Epithelial cell of umbilical artery (primary cell): ENCODE measurements around the gene LYZL6. TPM values are rescaled to one million over a fixed set of nuclear protein-coding genes. Genes with fewer than 3 reads are reported as not detected.

ENCODE experiments used
- total RNA-seq: library from RNA; depleted of rRNA; stranded (reverse); fragments of >200 nt; gene quantifications from 2 replicates; pipeline ENCODE4 v1.2.3, GENCODE V29; 2014

The LYZL6 gene, protein sequence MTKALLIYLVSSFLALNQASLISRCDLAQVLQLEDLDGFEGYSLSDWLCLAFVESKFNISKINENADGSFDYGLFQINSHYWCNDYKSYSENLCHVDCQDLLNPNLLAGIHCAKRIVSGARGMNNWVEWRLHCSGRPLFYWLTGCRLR
- total RNA-seq = not detected in 2 replicates

DNA sequence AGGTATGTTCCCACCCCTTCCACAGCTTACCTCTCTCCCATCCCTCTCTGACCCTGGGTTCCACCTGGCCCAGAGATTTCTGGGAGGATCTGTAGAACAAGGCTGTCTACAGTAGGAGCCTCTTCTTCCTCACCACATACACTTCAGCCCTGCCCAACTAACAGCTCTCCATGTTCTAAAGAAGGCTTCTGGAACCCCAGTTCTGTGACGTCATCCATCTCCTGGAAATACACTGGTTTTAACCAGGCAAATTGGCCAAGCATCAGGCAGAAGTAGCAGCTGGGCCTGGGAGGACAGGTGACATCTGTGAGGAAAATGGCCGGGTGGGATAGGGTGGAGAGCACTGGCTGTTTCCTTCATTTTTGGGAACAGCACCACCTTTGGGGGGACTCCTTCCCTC is at the start of gene LYZL6:
Gene LYZL6, minus strand, starts transcription at position 177 of the 400 bp plus-strand sequence. CDS start 4,357 bp downstream, outside the sequence.

DNA sequence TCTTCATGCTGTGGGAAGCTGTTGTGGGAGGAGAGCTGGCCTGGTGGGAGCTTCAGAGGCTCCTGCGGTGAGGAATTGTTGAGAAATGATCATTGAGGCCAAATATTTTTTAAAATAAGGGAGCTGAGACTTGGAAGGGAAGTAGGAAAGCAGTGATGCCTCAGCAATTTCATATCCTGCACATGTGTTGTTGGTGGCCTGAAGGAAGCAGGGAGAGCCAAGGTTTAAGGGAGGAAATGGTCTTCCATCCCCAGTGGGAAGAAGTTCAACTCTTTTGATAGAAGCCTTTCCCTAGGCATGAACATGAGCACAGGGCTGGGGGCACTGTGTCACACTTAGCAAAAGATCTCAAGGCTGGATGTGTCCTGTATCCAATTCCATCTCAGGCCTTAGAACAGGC is 43.1 kb upstream of the LYZL6 start, which contains the start of gene CCL14:
Gene CCL14, minus strand, starts transcription at position 87 of the 400 bp plus-strand sequence. Its CDS starts 80 bp downstream, at position 7.

DNA sequence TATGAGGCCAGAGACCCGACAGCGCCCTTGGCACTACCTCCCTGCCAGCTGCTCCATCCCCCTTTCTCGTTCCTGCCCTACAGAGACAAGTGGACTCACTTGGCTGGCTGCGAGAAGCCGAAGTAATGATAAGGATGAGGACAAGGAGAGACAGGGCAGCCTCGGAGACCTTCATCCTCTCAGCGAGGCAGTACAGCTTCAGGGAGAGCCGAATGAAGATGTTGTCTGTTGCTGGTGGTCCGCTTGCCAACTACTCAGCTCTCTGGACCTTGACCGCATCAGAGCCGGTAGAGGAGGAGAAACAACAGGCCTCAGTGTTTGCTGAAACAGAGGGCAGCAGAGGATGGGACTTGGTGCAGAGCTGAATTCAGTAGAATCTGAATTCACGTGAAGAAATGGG is 37.7 kb upstream of the LYZL6 start, which contains the start of gene CCL16:
Gene CCL16, minus strand, starts transcription at position 252 of the 400 bp plus-strand sequence. Its CDS starts 77 bp downstream, at position 175.

DNA sequence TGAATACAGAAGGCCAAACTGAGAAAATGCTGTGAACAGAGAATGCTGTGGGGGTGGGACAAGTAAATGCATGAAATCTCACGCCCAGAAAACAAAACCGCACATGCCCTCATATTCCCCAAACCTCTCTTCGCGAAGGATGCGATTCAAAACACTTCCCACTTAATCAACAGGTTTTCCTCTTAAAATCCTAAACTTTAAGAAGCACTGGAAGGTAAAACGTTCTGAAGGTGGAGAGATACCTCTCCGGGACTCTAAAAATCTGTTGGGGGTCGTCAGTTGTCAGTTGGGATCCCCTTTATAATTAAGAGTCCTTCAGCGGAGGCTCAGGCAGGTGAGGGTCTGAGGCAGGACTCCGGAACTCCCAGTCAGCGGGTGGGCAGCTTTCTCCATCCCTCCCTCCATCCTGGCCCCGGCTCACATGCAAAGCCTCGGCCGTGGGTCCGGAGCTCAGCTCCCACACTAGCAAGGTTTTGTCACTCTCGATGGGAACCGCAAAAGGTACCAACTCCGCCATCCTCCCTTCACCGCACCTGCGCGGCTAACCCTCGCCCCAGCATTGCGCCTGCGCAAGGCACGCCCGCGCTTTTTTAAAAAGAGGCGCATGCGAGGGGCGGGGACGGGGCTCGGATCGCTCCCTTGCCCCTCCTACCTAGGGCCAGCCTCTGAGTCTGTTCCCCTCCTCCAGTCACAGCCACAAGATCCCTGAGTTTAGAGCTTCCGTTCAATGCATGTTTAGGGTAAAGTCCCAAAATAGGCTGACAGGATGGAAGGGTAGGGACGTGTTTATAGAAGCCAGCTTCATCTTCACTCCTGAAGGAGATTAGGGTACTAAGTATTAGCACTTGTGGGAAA is 13.1 kb downstream of the LYZL6 start, which contains the start of gene RDM1:
Gene RDM1, minus strand, starts transcription at position 563 of the 855 bp plus-strand sequence. Its CDS starts 46 bp downstream, at position 517.

Other genes starting within 250 kb of the LYZL6 start
- gene RASL10B, start 212.1 kb downstream of the LYZL6 start, total RNA-seq = 0.15 and 0.32 TPM in 2 replicates
- not detected in 2 replicates for gene GAS2L2, start 190.5 kb downstream of the LYZL6 start, total RNA-seq
- gene C17orf50, start 182.8 kb downstream of the LYZL6 start, total RNA-seq = not detected in 2 replicates
- 4.6 and 10.4 TPM in 2 replicates for gene MMP28, start 148.1 kb downstream of the LYZL6 start, total RNA-seq
- gene TAF15, start 134.2 kb downstream of the LYZL6 start, total RNA-seq = 52.9 and 64.1 TPM in 2 replicates
- gene HEATR9, start 74.8 kb downstream of the LYZL6 start, total RNA-seq = not detected in 2 replicates
- 0.15 TPM in 1 of 2 replicates, not detected in the other for gene CCL5, start 63.4 kb downstream of the LYZL6 start, total RNA-seq
- 0.46 TPM in 1 of 2 replicates, not detected in the other for gene RDM1, start 12.9 kb downstream of the LYZL6 start, total RNA-seq
- 0.32 TPM in 1 of 2 replicates, not detected in the other for gene CCL16, start 37.8 kb upstream of the LYZL6 start, total RNA-seq
- gene CCL14, start 43.0 kb upstream of the LYZL6 start, total RNA-seq = 0.91 and 2.3 TPM in 2 replicates
- not detected in 2 replicates for gene CCL15, start 57.8 kb upstream of the LYZL6 start, total RNA-seq
- not detected in 2 replicates for gene CCL23, start 74.3 kb upstream of the LYZL6 start, total RNA-seq
- gene CCL18, start 120.6 kb upstream of the LYZL6 start, total RNA-seq = not detected in 2 replicates
- not detected in 2 replicates for gene CCL3, start 146.4 kb upstream of the LYZL6 start, total RNA-seq
- gene CCL4, start 160.1 kb upstream of the LYZL6 start, total RNA-seq = not detected in 2 replicates
- 0.97 and 1.4 TPM in 2 replicates for gene TBC1D3B, start 232.9 kb upstream of the LYZL6 start, total RNA-seq